ENCODE results near the gene ALDH5A1.

Gene ALDH5A1

DNA sequence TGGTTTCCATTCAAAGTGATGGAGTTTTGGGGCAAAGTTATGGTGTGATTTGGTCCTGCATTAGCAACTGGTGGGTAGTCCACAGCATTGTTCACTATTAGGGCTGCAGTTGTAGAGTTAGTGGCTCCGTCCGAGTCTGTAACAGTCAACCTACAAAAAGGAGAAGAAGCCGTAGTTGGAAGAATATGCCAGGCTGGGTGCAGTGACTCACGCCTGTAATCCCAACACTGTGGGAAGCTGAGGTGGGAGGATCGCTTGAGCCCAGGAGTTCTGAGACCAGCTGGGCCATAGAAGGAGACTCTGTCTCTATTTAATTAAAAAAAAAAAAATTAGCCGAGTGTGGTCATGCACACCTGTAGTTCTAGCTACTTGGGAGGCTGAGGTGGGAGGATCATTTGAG lies 81.7 kb downstream of the ALDH5A1 start:
- no peak for DNase-seq

DNA sequence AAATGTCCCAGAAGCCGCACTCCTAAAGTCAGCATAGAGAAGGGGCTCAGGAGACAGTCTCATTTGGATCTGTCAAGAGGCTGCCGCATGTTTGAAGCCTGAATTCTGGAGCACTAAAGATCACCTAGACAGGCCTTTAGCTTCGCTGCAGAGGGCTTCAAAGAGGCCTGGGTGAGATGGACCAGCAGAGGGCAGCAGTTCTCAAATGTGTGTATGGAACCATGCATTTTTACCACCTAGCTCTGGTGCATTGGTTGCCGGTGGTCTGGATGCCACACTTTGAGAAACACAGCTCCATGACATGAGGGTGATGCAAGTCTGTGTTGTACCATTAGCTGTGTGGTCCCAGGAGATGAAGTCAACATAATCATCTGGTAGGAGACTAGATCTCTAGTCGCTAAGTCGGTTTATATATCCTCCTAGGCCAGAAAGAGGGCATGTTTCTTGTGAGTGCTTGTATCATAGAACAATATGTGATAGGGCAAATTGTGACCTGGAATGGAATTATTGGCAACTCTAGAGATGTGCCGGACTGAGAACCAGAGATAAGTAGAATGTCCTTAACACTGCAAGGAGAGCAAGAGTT lies 86.4 kb downstream of the ALDH5A1 start:
- DNase-seq: peak; percentile 76 to 81

DNA sequence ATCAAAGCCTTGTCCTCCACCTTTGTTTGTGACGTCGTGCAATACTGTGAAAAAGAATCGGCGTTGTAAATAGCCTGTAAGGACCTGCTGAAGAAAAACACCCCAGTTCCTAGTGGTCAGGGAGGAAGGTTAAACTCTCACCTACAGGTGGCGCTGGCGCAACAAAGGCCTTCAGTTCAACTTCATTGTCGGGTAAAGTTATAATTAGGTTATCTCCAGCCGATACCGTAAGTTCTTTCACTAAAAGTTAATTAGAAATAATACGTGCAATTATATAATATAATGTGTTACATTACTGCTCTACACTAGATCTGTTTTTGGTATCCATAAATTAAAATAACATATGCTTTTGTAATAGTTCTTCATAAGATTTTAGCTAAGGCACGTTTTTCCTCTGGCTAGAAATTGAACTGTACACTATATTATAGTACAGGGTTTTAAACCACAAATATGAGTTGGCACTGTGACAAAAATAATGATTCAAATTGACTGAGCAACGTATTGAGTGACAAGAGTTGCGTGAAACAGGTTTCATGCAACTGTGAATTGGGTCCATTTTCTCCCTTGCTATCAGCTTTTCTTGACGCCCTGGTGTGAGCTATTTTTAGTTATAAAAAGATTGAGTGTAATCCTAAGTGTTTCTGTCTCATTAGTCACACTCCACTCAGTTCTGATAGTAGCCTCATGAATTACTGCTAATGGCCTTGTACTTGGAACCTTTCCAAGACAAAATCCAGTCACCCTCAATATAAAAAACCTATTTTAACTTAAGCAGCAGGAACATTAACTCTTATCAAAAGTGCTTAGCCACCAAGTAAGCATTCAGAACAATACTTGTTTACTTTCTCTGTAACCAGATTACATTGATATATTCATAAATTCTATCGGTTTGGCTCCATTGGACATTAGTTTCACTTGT lies 89.0 kb downstream of the ALDH5A1 start:
- DNase-seq: peak; percentile 61 to 74

DNA sequence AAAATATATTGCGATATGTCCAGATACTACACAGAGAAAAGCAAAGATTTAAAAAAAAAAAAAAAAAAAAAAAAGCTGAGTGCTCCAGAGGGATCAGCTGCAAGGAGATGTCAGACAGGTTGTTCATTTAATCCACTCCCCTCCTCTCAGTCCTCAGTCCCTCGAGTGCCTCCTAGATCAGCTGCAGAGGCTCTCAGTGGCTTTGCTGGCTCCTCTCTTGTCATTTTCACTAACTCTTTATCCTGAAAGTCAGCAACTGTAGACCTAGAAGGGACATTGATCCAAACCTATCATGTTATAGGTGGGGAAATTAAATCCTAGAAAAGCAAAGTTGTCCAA lies 89.6 kb downstream of the ALDH5A1 start:
- DNase-seq: no peak
